ENCODE measurements around the gene SOAT2.

GRCh38 chr12:53073881-53074280, 29.4 kb upstream of the SOAT2 start:
- TF ChIP-seq POLR2AphosphoS5 (IDR thresholded peaks at IDR 0.05; ENCODE audit: borderline replicate concordance, low read depth, low read length) (no peak), EZH2 (IDR thresholded peaks at IDR 0.05) (no peak), FOXP2 (optimal IDR thresholded peaks at IDR 0.05; ENCODE audit: control extremely low read depth, extremely low read length, insufficient read depth) (no peak)

Data from SK-N-MC (cell line).